ENCODE data around the gene EML3.

DNA sequence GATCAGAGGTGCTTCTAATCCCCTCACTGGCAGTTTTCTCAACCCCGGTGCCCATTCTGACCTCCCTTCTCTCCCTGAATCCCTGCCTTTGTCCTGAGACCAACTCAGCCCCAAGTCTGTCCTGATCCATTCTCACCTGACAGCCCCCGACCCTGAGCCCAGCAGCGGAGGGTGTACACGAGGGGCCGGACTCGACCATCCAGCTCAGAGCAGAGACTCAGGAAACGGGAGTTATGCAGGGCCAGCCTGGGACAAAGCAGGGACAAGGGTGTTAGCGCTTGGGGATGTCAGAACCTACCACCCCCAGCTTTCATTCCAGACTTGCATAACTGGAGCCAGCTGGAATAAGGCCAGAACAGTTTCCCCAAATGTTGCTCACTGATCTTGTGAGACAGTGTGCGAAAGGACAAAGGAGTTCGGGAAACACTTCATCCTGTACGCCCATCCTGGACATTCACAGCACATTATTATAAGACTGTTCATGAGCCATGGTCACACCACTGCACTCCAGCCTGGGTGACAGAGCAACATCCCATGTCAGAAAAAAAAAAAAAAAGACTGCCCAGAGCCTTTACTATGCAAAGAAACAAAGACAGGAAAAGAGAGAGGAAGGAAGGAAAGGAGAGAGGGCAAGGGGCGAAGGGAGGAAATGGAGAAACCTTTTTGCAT, 35.4 kb downstream of the EML3 start:
- TF ChIP-seq, protein P1, sequence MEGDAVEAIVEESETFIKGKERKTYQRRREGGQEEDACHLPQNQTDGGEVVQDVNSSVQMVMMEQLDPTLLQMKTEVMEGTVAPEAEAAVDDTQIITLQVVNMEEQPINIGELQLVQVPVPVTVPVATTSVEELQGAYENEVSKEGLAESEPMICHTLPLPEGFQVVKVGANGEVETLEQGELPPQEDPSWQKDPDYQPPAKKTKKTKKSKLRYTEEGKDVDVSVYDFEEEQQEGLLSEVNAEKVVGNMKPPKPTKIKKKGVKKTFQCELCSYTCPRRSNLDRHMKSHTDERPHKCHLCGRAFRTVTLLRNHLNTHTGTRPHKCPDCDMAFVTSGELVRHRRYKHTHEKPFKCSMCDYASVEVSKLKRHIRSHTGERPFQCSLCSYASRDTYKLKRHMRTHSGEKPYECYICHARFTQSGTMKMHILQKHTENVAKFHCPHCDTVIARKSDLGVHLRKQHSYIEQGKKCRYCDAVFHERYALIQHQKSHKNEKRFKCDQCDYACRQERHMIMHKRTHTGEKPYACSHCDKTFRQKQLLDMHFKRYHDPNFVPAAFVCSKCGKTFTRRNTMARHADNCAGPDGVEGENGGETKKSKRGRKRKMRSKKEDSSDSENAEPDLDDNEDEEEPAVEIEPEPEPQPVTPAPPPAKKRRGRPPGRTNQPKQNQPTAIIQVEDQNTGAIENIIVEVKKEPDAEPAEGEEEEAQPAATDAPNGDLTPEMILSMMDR (IDR thresholded peaks at IDR 0.05; ENCODE audit: low read length) = no peak
- no peak for TF ChIP-seq EZH2 (IDR thresholded peaks at IDR 0.05; ENCODE audit: borderline replicate concordance, low read length)
